Measurements from ENCODE around the gene CCSER1.

Gene CCSER1

GRCh38 chr4:90122355-90122748 is 4.8 kb upstream of the CCSER1 start:
- H3K4me3 ChIP-seq (ENCODE audit: low read depth, low read length), result no peak overlapping the region
- no peak for DNase-seq (ENCODE audit: low read depth, low spot score)
- ChIA-PET POLR2A (no interaction called here), CTCF (no interaction called here)
- TF ChIP-seq CTCF (IDR thresholded peaks at IDR 0.05; ENCODE audit: insufficient read depth, low read length, missing control alignments), result no peak

GRCh38 chr4:90124276-90124675 is 2.9 kb upstream of the CCSER1 start:
- ChIA-PET CTCF (no interaction called here), POLR2A (no interaction called here)
- no peak for TF ChIP-seq CTCF (IDR thresholded peaks at IDR 0.05; ENCODE audit: insufficient read depth, low read length, missing control alignments)
- no peak overlapping the region for H3K4me3 ChIP-seq (ENCODE audit: low read depth, low read length)
- no peak for DNase-seq (ENCODE audit: low read depth, low spot score)

DNA sequence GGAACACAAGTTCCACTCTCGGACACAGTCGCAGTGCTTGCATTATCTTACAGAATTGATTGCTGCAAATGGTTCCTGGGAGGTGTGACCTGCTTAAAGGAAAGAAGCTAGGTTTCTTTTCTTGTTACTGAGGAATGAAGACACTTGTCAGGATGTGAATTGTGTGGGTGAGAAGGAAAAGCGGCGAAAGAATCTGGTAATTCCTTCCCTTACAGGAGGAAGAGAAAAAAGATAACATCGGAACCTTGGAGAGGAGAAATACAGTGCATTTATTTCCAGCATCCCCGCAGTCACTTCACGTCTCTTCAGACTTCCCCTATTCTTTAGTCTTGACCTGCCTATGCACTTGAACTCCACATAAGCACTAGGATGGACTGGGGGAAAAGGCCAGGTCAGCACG is 389 bp upstream of the CCSER1 start:
- H3K4me3 ChIP-seq (ENCODE audit: low read depth, low read length), result no peak overlapping the region
- no peak for TF ChIP-seq CTCF (IDR thresholded peaks at IDR 0.05; ENCODE audit: insufficient read depth, low read length, missing control alignments)
- DNase-seq (ENCODE audit: low read depth, low spot score), result no peak
- POLR2A ChIA-PET, result no interaction called here
- CTCF ChIA-PET, result no interaction called here

DNA sequence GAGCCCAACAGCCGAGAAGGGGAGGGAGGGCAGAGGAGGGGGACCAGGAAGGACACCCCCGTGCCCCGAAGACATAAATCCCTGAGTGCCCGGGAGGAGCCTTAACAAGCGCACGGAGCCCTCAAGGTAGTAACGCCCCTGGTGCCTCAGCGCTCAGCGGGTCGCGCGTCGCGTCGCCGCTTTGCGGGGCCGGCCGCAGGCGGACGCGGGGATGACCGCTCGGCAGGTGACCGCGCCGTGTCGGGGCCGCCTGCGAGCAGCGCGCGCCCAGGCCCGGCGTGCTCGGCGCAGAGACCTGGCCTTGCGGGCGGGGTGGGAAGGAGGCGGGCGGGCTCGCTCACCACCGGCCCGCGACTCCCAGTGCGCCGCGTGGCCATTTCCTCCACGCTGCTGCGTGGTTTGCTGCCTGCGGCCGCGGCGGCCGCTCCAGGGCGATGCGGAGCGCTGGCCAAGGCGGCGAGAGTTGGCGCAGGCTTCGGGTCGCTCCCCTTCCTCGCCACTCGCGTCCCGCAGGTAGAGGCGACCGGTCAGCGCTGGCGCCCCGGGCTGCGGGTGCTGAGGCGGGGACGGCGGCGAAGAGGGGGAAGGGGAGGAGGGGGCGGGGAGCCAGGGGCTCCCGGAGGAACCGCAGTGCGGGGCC is 632 bp downstream of the CCSER1 start:
- DNase-seq (ENCODE audit: low read depth, low spot score), result no peak
- ChIA-PET CTCF (no interaction called here), POLR2A (no interaction called here)
- no peak for TF ChIP-seq CTCF (IDR thresholded peaks at IDR 0.05; ENCODE audit: insufficient read depth, low read length, missing control alignments)
- H3K4me3 ChIP-seq (ENCODE audit: low read depth, low read length), result peak overlapping the region; percentile 2; the same call in 1 of the 2 replicates

DNA sequence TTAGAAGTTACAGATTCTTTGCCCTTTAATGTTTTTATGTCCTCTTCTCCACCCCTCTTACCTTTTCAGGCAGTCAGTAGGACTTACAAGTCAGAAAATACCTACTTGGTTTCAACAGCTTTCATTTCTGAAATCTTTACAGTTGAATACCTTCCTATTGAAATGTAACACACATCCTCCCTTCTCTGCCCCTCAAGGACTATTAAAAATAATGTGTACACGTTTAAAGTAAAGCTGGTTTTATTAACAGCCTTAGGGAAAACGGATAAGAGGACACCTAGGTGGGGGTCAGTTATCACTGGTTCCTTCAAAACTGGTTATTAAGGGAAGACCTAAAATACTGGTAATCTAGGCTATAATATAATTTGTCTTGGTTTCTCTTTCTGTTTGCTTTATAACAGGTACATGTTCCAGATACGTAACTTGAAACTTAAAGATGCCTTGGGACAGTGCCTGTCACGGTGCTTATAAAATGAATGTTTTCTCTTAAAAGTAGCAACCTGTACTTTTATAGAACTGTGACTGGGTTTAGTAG is 1.8 kb downstream of the CCSER1 start:
- no peak for DNase-seq (ENCODE audit: low read depth, low spot score)
- H3K4me3 ChIP-seq (ENCODE audit: low read depth, low read length), result no peak overlapping the region
- ChIA-PET POLR2A (no interaction called here), CTCF (no interaction called here)
- TF ChIP-seq CTCF (IDR thresholded peaks at IDR 0.05; ENCODE audit: insufficient read depth, low read length, missing control alignments), result no peak

DNA sequence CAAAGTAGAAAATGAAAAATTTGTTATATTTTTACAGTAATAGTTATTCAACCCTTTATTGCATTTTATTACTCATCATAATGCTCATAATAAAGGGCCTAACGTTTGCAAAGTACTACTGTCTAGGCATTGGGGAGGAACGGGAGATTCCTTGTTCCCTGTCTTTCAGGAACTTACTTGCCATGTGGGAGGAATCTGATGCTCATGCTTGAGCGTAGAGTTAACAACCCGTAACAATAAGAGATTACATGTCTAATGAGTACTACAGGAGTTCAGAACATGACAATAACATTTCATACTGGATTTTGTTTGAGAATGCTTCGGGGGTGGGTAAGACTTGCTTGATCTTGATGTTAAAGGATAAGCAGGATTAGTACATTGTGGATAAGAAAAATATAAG is 2.9 kb downstream of the CCSER1 start:
- ChIA-PET CTCF (no interaction called here), POLR2A (no interaction called here)
- no peak for DNase-seq (ENCODE audit: low read depth, low spot score)
- no peak overlapping the region for H3K4me3 ChIP-seq (ENCODE audit: low read depth, low read length)
- TF ChIP-seq CTCF (IDR thresholded peaks at IDR 0.05; ENCODE audit: insufficient read depth, low read length, missing control alignments), result no peak

All from AG04449 (cell line).